OCI-LY1 (cell line): ENCODE results near the gene KXD1.

Experiments
- H2AFZ ChIP-seq: fragments of 200-600 bp; sonication (generic), shearing (Covaris generic); 2 replicates; pipeline ENCODE4 v1.6.0; 2014; ENCODE audit warnings: antibody characterized with exemption, mild to moderate bottlenecking, low read length
- H3F3A ChIP-seq: fragments of 200-600 bp; sonication (generic), shearing (Covaris generic); 2 replicates; pipeline ENCODE4 v1.6.0; 2014; ENCODE audit warnings: mild to moderate bottlenecking, antibody characterized with exemption, low read length, moderate library complexity; ENCODE audit not compliant: insufficient read depth
- H3K27ac ChIP-seq: fragments of 200-600 bp; sonication (generic); 2 replicates; pipeline ENCODE4 v1.5.1; 2014; ENCODE audit warnings: low read length, mixed run types, mild to moderate bottlenecking, low read depth; ENCODE audit not compliant: poor library complexity, severe bottlenecking
- H3K27me3 ChIP-seq: fragments of 200-600 bp; sonication (generic); 2 replicates; pipeline ENCODE4 v1.6.0; 2014; ENCODE audit warnings: antibody characterized with exemption, mild to moderate bottlenecking, low read length, moderate library complexity; ENCODE audit not compliant: insufficient read depth
- H3K36me3 ChIP-seq: fragments of 200-600 bp; sonication (generic); 2 replicates; pipeline ENCODE4 v1.6.1; 2014; ENCODE audit warnings: mild to moderate bottlenecking, antibody characterized with exemption, low read length, moderate library complexity, mixed read lengths; ENCODE audit not compliant: insufficient read depth
- H3K4me1 ChIP-seq: fragments of 200-600 bp; sonication (generic); 2 replicates; pipeline ENCODE4 v1.5.1; 2014; ENCODE audit warnings: mild to moderate bottlenecking, low read length, moderate library complexity; ENCODE audit not compliant: insufficient read depth, severe bottlenecking
- H3K4me2 ChIP-seq: fragments of 200-600 bp; sonication (generic), shearing (Covaris generic); 2 replicates; pipeline ENCODE4 v1.6.1; 2014; ENCODE audit warnings: low read length
- H3K4me3 ChIP-seq: fragments of 200-600 bp; sonication (generic); 2 replicates; pipeline ENCODE4 v1.5.1; 2014; ENCODE audit warnings: low read length, low read depth, mild to moderate bottlenecking, mixed read lengths; ENCODE audit not compliant: poor library complexity, severe bottlenecking
- H3K79me2 ChIP-seq: fragments of 200-600 bp; shearing (Covaris generic); 2 replicates; pipeline ENCODE4 v1.6.1; 2016; ENCODE audit warnings: mixed run types, low read length, mixed read lengths; ENCODE audit not compliant: insufficient read depth
- H3K9ac ChIP-seq: fragments of 200-600 bp; sonication (generic), shearing (Covaris generic); 2 replicates; pipeline ENCODE4 v1.6.1; 2014; ENCODE audit warnings: mild to moderate bottlenecking, low read length, mixed read lengths
- H3K9me2 ChIP-seq: fragments of 200-600 bp; sonication (generic), shearing (Covaris generic); 2 replicates; pipeline ENCODE4 v1.6.1; 2014; ENCODE audit warnings: low read depth, mild to moderate bottlenecking, low read length, mixed read lengths
- H3K9me3 ChIP-seq: fragments of 200-600 bp; shearing (Covaris generic); 2 replicates; pipeline ENCODE4 v1.6.1; 2014; ENCODE audit warnings: low read length, mixed read lengths
- H4K20me1 ChIP-seq: fragments of 200-600 bp; sonication (generic), shearing (Covaris generic); 2 replicates; pipeline ENCODE4 v1.6.0; 2016; ENCODE audit warnings: mild to moderate bottlenecking, low read length; ENCODE audit not compliant: insufficient read depth
- EZH2 ChIP-seq: fragments of 200-600 bp; sonication (generic), shearing (Covaris generic); IDR thresholded peaks from 2 replicates; pipeline ENCODE4 v1.8.0; 2017; ENCODE audit warnings: borderline replicate concordance, mixed run types, mild to moderate bottlenecking, antibody characterized with exemption, low read length, moderate library complexity, mixed read lengths
- TF ChIP-seq, protein P1 (sequence below): fragments of 200-600 bp; sonication (generic), shearing (Covaris generic); IDR thresholded peaks from 2 replicates; pipeline ENCODE4 v1.5.1; 2017; ENCODE audit warnings: mild to moderate bottlenecking, antibody characterized with exemption, low read length, moderate library complexity, mixed read lengths

Gene KXD1

DNA sequence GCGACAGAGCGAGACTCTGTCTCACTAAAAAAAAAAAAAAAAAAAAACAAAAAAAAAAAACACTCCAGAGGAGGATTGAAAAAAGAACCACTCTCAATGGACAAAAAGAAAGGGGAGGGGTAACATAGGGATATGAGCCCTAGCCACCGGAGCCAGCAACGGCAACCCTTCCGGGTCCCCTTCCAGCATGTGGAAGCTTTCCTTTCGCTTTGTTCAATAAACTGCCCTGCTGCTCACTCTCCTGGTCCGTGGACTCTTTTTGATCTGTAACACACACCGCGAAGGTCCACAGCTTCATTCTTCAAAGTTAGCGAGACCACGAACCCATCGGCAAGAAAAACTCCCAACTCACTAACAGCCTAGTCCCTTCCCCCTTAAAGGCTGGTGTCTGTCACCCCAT, 29.9 kb downstream of the KXD1 start:
- Histone ChIP-seq H3K4me1 (peaks cover 31% of the 10 kb centered on the region), H3K79me2 (no peaks in the 10 kb centered on the region), H3K9me2 (no peaks in the 10 kb centered on the region), H4K20me1 (no peaks in the 10 kb centered on the region), H3K27ac (peak overlapping the region; percentile 88), H2AFZ (no peak overlapping the region), H3K9ac (peak overlapping the region; percentile 79; the same call in 1 of the 2 replicates), H3K27me3 (no peaks in the 10 kb centered on the region; the same call in 1 of the 2 replicates), H3K4me2 (peak overlapping the region; percentile 78), H3F3A (no peaks in the 10 kb centered on the region), H3K4me3 (peak overlapping the region; percentile 66), H3K36me3 (no peaks in the 10 kb centered on the region), H3K9me3 (no peaks in the 10 kb centered on the region)
- TF ChIP-seq, protein P1, sequence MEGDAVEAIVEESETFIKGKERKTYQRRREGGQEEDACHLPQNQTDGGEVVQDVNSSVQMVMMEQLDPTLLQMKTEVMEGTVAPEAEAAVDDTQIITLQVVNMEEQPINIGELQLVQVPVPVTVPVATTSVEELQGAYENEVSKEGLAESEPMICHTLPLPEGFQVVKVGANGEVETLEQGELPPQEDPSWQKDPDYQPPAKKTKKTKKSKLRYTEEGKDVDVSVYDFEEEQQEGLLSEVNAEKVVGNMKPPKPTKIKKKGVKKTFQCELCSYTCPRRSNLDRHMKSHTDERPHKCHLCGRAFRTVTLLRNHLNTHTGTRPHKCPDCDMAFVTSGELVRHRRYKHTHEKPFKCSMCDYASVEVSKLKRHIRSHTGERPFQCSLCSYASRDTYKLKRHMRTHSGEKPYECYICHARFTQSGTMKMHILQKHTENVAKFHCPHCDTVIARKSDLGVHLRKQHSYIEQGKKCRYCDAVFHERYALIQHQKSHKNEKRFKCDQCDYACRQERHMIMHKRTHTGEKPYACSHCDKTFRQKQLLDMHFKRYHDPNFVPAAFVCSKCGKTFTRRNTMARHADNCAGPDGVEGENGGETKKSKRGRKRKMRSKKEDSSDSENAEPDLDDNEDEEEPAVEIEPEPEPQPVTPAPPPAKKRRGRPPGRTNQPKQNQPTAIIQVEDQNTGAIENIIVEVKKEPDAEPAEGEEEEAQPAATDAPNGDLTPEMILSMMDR, result no peak
- no peak for TF ChIP-seq EZH2

DNA sequence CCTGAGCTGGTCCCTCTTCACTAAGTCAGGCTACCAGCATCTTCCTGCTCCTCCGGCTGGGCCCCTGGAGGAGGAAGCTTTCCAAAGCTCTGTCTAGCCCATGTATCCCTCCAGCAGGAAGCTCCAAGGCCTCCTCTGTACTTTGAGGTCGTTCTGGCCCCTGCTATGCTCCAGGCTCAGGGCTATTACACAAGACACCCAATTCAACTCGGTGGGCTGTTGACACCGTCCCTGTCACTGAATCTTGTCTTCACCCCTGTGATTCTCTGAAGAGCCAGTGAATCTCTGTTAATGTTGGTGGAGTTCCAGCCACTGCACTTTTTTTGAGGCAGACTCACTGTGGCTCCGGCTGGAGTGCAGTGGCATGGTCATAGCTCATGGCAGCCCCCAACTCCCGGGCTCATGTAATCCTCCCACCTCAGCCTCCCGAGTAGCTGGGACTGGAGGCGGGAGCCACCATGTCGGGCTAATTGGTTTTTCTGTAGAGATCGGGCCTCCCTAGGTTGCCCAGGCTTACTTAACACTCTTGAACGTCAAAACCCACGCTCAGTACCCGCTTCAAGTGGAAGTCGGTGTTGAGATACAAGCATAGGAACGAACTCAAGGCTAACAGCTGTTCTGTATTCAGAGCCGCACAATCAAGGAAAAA, 30.4 kb downstream of the KXD1 start:
- peaks cover 35% of the 10 kb centered on the region for H3K4me1 ChIP-seq
- H4K20me1 ChIP-seq, result no peaks in the 10 kb centered on the region
- no peaks in the 10 kb centered on the region for H3K79me2 ChIP-seq
- H3K4me2 ChIP-seq, result peak overlapping the region; percentile 78
- no peaks in the 10 kb centered on the region for H3K9me2 ChIP-seq
- peak overlapping the region; percentile 66 for H3K4me3 ChIP-seq
- H3F3A ChIP-seq, result no peaks in the 10 kb centered on the region
- TF ChIP-seq, protein P1, result no peak
- TF ChIP-seq EZH2, result no peak
- no peaks in the 10 kb centered on the region; the same call in 1 of the 2 replicates for H3K27me3 ChIP-seq
- H3K36me3 ChIP-seq, result no peaks in the 10 kb centered on the region
- no peaks in the 10 kb centered on the region for H3K9me3 ChIP-seq
- no peak overlapping the region for H2AFZ ChIP-seq
- peak overlapping the region; percentile 88 for H3K27ac ChIP-seq
- peak overlapping the region; percentile 79 for H3K9ac ChIP-seq

- TF ChIP-seq, protein P1, result peak; percentile 95
- no peak for TF ChIP-seq EZH2
- Histone ChIP-seq H2AFZ (no peak within 1 kb of the TSS), H3K9ac (peak within 1 kb of the TSS; percentile 79), H3K36me3 (no peaks in the 10 kb centered on the region), H3K9me3 (no peaks in the 10 kb centered on the region), H3K27me3 (no peaks in the 10 kb centered on the region; the same call in 1 of the 2 replicates), H3K27ac (peak within 1 kb of the TSS; percentile 88), H3K4me2 (peak within 1 kb of the TSS; percentile 78), H3K79me2 (no peaks in the 10 kb centered on the region), H3K9me2 (no peaks in the 10 kb centered on the region), H3K4me1 (peaks cover 42% of the 10 kb centered on the region), H4K20me1 (no peaks in the 10 kb centered on the region), H3K4me3 (peak within 1 kb of the TSS; percentile 66), H3F3A (no peaks in the 10 kb centered on the region)
Measured at GRCh38 chr19:18588611-18589379, 31.1 kb downstream of the KXD1 start, which contains the start of gene REX1BD. TSS of gene REX1BD (plus strand) at chr19:18588798. CDS start at chr19:18588802, 4 bp downstream.
